ENCODE measurements around the gene KCNIP3.

The KCNIP3 gene

GRCh38 chr2:95330794-95331338 is 33.7 kb downstream of the KCNIP3 start:
- DNase-seq, result no peak

- no peak for DNase-seq
These were observed 34.5 kb downstream of the KCNIP3 start for GRCh38 chr2:95331606-95332005.

- DNase-seq, result no peak
These were observed 34.9 kb downstream of the KCNIP3 start for GRCh38 chr2:95332036-95332435.

GRCh38 chr2:95333056-95333455 is 35.9 kb downstream of the KCNIP3 start:
- DNase-seq, result no peak

- no peak for DNase-seq
These were observed 36.8 kb downstream of the KCNIP3 start for GRCh38 chr2:95333888-95334338.

GRCh38 chr2:95334916-95335641 is 37.9 kb downstream of the KCNIP3 start:
- DNase-seq, result no peak

- no peak for DNase-seq
These were observed 39.3 kb downstream of the KCNIP3 start for GRCh38 chr2:95336406-95336805.

- no peak for DNase-seq
These were observed 40.7 kb downstream of the KCNIP3 start for GRCh38 chr2:95337829-95338228.

- DNase-seq, result no peak
These were observed 45.6 kb downstream of the KCNIP3 start for GRCh38 chr2:95342556-95343320.

- DNase-seq, result no peak
These were observed 46.5 kb downstream of the KCNIP3 start for GRCh38 chr2:95343429-95344214.

- no peak for DNase-seq
These were observed 47.1 kb downstream of the KCNIP3 start for GRCh38 chr2:95344215-95344583.

- DNase-seq, result no peak
These were observed 47.5 kb downstream of the KCNIP3 start for GRCh38 chr2:95344656-95345055.

GRCh38 chr2:95345081-95345562 is 48.0 kb downstream of the KCNIP3 start:
- DNase-seq, result no peak

- DNase-seq, result peak; percentile 21
These were observed 48.5 kb downstream of the KCNIP3 start for GRCh38 chr2:95345563-95346230.

GRCh38 chr2:95346231-95346737 is 49.1 kb downstream of the KCNIP3 start:
- no peak for DNase-seq

- no peak for DNase-seq
These were observed 49.9 kb downstream of the KCNIP3 start for GRCh38 chr2:95346738-95347671.

- DNase-seq, result no peak
These were observed 50.8 kb downstream of the KCNIP3 start for GRCh38 chr2:95347681-95348608.

- DNase-seq, result no peak
These were observed 51.7 kb downstream of the KCNIP3 start for GRCh38 chr2:95348609-95349567.
